ENCODE results near the gene ABHD14A.

- TF ChIP-seq CTCF (IDR thresholded peaks at IDR 0.05; ENCODE audit: borderline replicate concordance, extremely low read depth, low read length, poor library complexity, severe bottlenecking) = no peak
- no peak for TF ChIP-seq EZH2 (IDR thresholded peaks at IDR 0.05; ENCODE audit: borderline replicate concordance, low read depth, low read length, severe bottlenecking)
Measured at GRCh38 chr3:52022323-52023100, 47.6 kb downstream of the ABHD14A start.

Measured in DND-41 (cell line).